ENCODE results near the gene FEM1C.

FEM1C gene

GRCh38 chr5:115526604-115527003 lies 18.0 kb downstream of the FEM1C start:
- FAIRE-seq (no peak), DNase-seq (ENCODE audit: insufficient read length, low spot score) (no peak)

GRCh38 chr5:115524199-115524847 lies 20.3 kb downstream of the FEM1C start:
- no peak for DNase-seq (ENCODE audit: insufficient read length, low spot score)
- FAIRE-seq = no peak

- DNase-seq (ENCODE audit: insufficient read length, low spot score) (no peak), FAIRE-seq (no peak)
Measured at GRCh38 chr5:115522832-115523403, 21.7 kb downstream of the FEM1C start.

GRCh38 chr5:115520191-115520590 lies 24.4 kb downstream of the FEM1C start:
- FAIRE-seq = peak; percentile 54
- no peak for DNase-seq (ENCODE audit: insufficient read length, low spot score)

- FAIRE-seq (no peak), DNase-seq (ENCODE audit: insufficient read length, low spot score) (no peak)
Measured at GRCh38 chr5:115516372-115516771, 28.2 kb downstream of the FEM1C start.

GRCh38 chr5:115514220-115514619 lies 30.4 kb downstream of the FEM1C start:
- no peak for FAIRE-seq
- no peak for DNase-seq (ENCODE audit: insufficient read length, low spot score)

GRCh38 chr5:115511632-115512031 lies 32.9 kb downstream of the FEM1C start:
- no peak for FAIRE-seq

GRCh38 chr5:115510145-115510645 lies 34.4 kb downstream of the FEM1C start:
- no peak for FAIRE-seq
- no peak for DNase-seq (ENCODE audit: insufficient read length, low spot score)

More at GRCh38 chr5:115511632-115512031, 32.9 kb downstream of the FEM1C start:
- DNase-seq (ENCODE audit: insufficient read length, low spot score) = no peak

GRCh38 chr5:115509547-115509946 lies 35.0 kb downstream of the FEM1C start:
- DNase-seq (ENCODE audit: insufficient read length, low spot score) = no peak
- FAIRE-seq = no peak

GRCh38 chr5:115507681-115508080 lies 36.9 kb downstream of the FEM1C start:
- FAIRE-seq = no peak
- DNase-seq (ENCODE audit: insufficient read length, low spot score) = no peak

- FAIRE-seq (no peak), DNase-seq (ENCODE audit: insufficient read length, low spot score) (no peak)
Measured at GRCh38 chr5:115503420-115503819, 41.2 kb downstream of the FEM1C start.

- DNase-seq (ENCODE audit: insufficient read length, low spot score) (no peak), FAIRE-seq (no peak)
Measured at GRCh38 chr5:115501464-115502210, 42.9 kb downstream of the FEM1C start.

GRCh38 chr5:115500225-115500624 lies 44.4 kb downstream of the FEM1C start:
- FAIRE-seq (no peak), DNase-seq (ENCODE audit: insufficient read length, low spot score) (no peak)

GRCh38 chr5:115496936-115497576 lies 47.5 kb downstream of the FEM1C start:
- DNase-seq (ENCODE audit: insufficient read length, low spot score) (no peak), FAIRE-seq (no peak)

GRCh38 chr5:115494570-115495289 lies 49.8 kb downstream of the FEM1C start:
- no peak for DNase-seq (ENCODE audit: insufficient read length, low spot score)
- FAIRE-seq = no peak

GRCh38 chr5:115490596-115490995 lies 54.0 kb downstream of the FEM1C start:
- FAIRE-seq = no peak
- no peak for DNase-seq (ENCODE audit: insufficient read length, low spot score)

- FAIRE-seq = no peak
Measured at GRCh38 chr5:115489733-115490132, 54.8 kb downstream of the FEM1C start.

GRCh38 chr5:115487756-115488155 lies 56.8 kb downstream of the FEM1C start:
- DNase-seq (ENCODE audit: insufficient read length, low spot score) = no peak
- no peak for FAIRE-seq

More at GRCh38 chr5:115489733-115490132, 54.8 kb downstream of the FEM1C start:
- DNase-seq (ENCODE audit: insufficient read length, low spot score) = no peak

GRCh38 chr5:115487168-115487567 lies 57.4 kb downstream of the FEM1C start:
- DNase-seq (ENCODE audit: insufficient read length, low spot score) (no peak), FAIRE-seq (no peak)

- no peak for DNase-seq (ENCODE audit: insufficient read length, low spot score)
Measured at GRCh38 chr5:115486728-115487127, 57.8 kb downstream of the FEM1C start.

GRCh38 chr5:115484368-115484767 lies 60.2 kb downstream of the FEM1C start:
- FAIRE-seq = no peak

More at GRCh38 chr5:115486728-115487127, 57.8 kb downstream of the FEM1C start:
- FAIRE-seq = no peak

More at GRCh38 chr5:115484368-115484767, 60.2 kb downstream of the FEM1C start:
- no peak for DNase-seq (ENCODE audit: insufficient read length, low spot score)
